ENCODE measurements around the gene MOV10L1. TPM values are rescaled to one million over a fixed set of nuclear protein-coding genes. Genes with fewer than 3 reads are reported as not detected.

MOV10L1 gene
- total and polyA plus RNA-seq, 11 donors = 0.06 to 0.63 (median 0.13) TPM; not detected in 6

- no peaks in the 10 kb centered on the region for H3K9me3 ChIP-seq
- DNase-seq (peak in 2 of 5 donors; percentile 15 to 41), ATAC-seq (no peak)
- intact Hi-C loops (cut with DNase I) = no loop called here
- no peak overlapping the region for H3K4me3 ChIP-seq
- no peak overlapping the region for H3K27ac ChIP-seq
- no peak for TF ChIP-seq POLR2A (IDR thresholded peaks at IDR 0.05)
- TF ChIP-seq, protein P1, sequence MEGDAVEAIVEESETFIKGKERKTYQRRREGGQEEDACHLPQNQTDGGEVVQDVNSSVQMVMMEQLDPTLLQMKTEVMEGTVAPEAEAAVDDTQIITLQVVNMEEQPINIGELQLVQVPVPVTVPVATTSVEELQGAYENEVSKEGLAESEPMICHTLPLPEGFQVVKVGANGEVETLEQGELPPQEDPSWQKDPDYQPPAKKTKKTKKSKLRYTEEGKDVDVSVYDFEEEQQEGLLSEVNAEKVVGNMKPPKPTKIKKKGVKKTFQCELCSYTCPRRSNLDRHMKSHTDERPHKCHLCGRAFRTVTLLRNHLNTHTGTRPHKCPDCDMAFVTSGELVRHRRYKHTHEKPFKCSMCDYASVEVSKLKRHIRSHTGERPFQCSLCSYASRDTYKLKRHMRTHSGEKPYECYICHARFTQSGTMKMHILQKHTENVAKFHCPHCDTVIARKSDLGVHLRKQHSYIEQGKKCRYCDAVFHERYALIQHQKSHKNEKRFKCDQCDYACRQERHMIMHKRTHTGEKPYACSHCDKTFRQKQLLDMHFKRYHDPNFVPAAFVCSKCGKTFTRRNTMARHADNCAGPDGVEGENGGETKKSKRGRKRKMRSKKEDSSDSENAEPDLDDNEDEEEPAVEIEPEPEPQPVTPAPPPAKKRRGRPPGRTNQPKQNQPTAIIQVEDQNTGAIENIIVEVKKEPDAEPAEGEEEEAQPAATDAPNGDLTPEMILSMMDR (IDR thresholded peaks at IDR 0.05) = no peak
- no peaks in the 10 kb centered on the region for H3K36me3 ChIP-seq
- peaks cover 0 to 7% (median 0%) of the 10 kb centered on the region in 12 donors for H3K4me1 ChIP-seq
- WGBS, 4 donors = 68 to 77% (median 73%) methylated on average over 12 to 27 of the region's 27 CpGs
- peaks cover under 1 to 70% (median 13%) of the 10 kb centered on the region in 9 donors for H3K27me3 ChIP-seq
Measured at GRCh38 chr22:50175921-50176849, 86.4 kb downstream of the MOV10L1 start.

GRCh38 chr22:50176850-50177536, 87.2 kb downstream of the MOV10L1 start:
- DNase-seq = peak in 2 of 5 donors; percentile 20 to 61
- 95 to 96% (median 96%) methylated on average over 69 to 76 of the region's 76 CpGs for WGBS, 4 donors
- Histone ChIP-seq H3K36me3 (no peaks in the 10 kb centered on the region), H3K4me3 (no peak overlapping the region), H3K4me1 (peaks cover 0 to 6% (median 0%) of the 10 kb centered on the region in 12 donors), H3K27ac (no peak overlapping the region), H3K9me3 (no peaks in the 10 kb centered on the region), H3K27me3 (peaks cover 0 to 62% (median 9%) of the 10 kb centered on the region in 9 donors)
- no peak for TF ChIP-seq POLR2A (IDR thresholded peaks at IDR 0.05)
- TF ChIP-seq, protein P1 (IDR thresholded peaks at IDR 0.05) = no peak
- ATAC-seq = no peak
- intact Hi-C loops (cut with DNase I) = no loop called here

- H3K27ac ChIP-seq = no peak overlapping the region
- no peaks in the 10 kb centered on the region for H3K9me3 ChIP-seq
- H3K4me3 ChIP-seq = no peak overlapping the region
- H3K27me3 ChIP-seq = peaks cover 0 to 58% (median 9%) of the 10 kb centered on the region in 9 donors
- H3K4me1 ChIP-seq = peaks cover 0 to 6% (median 0%) of the 10 kb centered on the region in 12 donors
- 58 to 88% (median 76%) methylated on average over 31 to 98 of the region's 98 CpGs for WGBS, 4 donors
- intact Hi-C loops (cut with DNase I) = no loop called here
- no peak for ATAC-seq
- no peaks in the 10 kb centered on the region for H3K36me3 ChIP-seq
- TF ChIP-seq, protein P1 (IDR thresholded peaks at IDR 0.05) = no peak
- TF ChIP-seq POLR2A (IDR thresholded peaks at IDR 0.05) = no peak
- peak in 1 of 5 donors; percentile 18 for DNase-seq
Measured at GRCh38 chr22:50177537-50178470, 88.0 kb downstream of the MOV10L1 start.

Data from heart left ventricle (tissue), 16 donors.